Stimulated activated CD8-positive, alpha-beta memory T cell treated with anti-CD3 and anti-CD28 coated beads, Interleukin-4, amount 100 ng/mL, for 4 hours (primary cell): ENCODE measurements around the gene NMBR.
"Not testable (repeated sequence)": the region's sequence is repeated elsewhere in the genome, so short reads cannot be mapped to it uniquely, and the experiment has no call there.

Experiments
- DNase-seq, 2 donors: peaks; one replicate each; pipeline ENCODE4 v3.0.0-alpha.2; 2020; ENCODE audit warnings: low read depth in 2 of 2, low spot score in 1 of 2

The NMBR gene

DNA sequence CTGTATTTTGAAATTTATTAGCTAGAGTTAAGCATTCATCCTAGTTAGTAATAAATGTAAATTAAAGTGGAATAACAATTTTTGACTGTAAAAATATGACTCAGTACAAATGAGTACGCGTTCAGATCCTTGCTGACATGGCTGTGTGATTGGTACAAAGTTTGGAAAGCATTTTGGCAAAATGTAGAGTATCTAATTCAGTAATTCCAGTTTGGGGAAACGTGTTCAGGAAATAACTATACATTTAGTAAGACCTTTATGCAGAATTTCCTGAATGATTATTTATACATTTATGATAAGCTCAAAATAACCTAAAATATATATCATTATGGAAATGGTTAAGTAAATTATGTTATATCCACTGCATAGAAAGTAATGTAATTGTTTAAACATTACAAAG lies 8.2 kb upstream of the NMBR start:
- DNase-seq, result no peak

DNA sequence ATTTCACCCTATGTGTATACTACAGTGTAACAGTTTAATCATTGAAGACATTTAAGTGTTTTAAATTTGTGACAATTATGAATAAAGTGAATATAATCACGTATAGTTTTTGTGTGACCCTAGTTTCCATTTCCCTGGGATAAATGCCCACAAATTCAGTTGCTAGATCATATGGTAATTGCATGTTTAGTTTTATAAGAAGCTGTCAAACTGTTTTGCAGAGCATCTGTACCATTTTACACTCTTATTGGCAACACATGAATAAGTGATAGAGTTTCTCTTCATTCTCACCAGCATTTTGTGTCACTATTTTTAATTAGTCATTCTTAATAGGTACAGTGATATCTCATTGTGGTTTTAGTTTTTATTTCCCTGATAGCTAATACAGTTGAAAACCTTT lies 7.4 kb upstream of the NMBR start:
- no peak for DNase-seq

DNA sequence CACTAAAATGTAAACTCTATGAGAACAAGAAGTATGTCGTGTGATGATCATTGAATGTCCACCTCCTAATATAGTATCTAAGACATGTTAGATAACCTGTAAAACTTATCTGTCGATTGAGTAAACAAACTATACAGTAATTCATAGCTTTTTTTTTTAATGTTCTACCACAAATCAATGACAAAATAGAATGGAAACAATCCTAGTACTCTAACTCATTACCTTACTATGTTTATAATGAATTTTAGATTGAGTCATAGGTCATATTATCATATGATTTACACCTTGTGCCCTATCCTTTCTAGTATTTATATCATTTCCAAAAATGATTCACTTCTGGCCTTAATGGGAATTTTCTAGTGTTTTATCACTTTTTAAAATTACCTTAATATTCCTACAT lies 6.3 kb upstream of the NMBR start:
- no peak for DNase-seq

DNA sequence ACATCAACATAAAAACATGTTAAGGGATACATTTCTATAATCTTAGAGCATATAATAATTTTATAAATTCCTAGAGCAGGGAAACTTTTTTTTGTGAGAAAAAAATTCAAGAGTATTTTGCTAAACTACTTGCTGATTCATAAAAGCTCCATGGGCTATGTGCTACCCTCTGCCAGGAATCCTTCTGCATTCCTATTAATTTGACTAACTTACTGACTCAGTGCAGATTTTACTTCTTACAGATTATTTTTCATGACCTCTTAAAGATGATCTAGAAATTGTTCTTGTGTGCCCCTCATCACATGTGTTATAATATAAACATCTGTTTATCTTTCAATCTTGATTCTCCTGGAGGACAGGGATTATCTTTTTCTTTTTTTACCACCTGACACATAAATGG lies 5.8 kb upstream of the NMBR start:
- no peak for DNase-seq

DNA sequence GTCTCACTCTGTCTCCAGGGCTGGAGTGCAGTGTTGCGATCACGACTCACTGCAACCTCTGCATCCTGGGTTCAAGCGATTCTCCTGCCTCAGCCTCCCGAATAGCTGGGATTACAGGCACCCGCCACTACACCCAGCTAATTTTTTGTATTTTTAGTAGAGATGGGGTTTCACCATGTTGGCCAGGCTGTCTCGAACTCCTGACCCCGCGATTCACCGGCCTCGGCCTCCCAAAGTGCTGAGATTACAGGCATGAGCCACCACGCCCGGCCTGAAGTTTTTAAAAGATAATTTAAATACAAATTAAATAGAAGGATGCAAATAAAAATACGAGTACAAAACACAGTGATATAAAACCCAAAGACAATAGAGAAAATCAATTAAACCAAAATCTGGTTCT lies 5.4 kb downstream of the NMBR start:
- not testable (repeated sequence) for DNase-seq

DNA sequence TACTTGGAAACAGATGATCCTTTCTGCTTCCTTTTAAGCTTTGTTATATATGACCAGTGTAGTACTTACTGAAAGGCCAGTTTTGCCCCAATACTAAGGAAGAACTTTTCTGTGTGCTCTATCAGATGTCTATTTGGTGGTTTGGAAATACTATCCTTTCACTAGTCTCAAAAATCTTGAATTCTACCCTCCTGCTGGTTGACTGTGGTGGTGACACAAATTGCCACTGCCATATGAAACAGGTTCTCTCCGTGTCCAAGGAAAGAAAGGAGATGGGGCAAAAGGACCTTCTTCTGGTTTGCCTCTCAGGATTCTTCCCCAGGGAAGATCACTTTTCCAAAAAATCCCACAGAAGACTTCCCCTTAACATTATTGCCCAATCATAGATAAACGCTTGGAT lies 8.0 kb downstream of the NMBR start:
- no peak for DNase-seq

DNA sequence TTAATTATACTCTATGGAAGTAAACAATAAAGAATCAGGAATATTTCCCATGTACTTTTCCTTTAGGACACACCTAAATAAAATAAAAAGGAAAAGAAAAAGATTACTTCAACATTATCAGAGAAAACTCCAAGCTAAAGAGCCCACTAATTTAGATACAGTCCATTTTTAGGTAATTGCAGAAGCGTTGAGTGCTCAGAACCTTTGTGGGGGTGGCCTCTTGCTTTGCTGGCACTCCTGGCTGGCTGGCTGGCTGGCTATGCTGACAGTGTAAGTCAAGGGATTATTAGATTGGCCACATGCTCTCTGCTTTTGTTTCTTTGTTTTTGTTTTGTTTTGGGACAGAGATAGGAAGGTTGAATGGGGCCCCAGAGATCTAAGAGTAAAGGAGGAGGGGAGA lies 14.3 kb downstream of the NMBR start, which contains the start of gene GJE1:
Gene GJE1, plus strand, starts transcription at position 301 of the 400 bp plus-strand sequence. CDS start 234 bp downstream, outside the sequence.
- DNase-seq, result no peak

DNA sequence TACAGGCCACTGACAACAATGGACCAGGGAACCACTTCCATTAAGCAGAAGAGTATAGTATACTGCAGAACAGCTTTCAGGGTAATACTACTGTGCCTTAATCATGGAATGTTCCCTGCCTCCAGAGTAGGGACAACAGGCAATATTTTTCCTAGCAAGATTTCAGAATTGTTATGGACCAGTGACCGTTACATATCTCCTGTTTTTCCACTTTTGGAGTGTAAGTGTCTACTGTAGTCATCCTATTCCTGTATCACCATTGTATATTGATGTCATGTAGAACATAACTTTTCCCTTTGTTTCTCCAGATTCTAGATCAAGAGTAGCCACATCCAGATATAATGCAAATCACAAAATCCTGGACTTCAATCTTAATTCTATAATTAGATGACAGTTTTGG lies 16.1 kb downstream of the NMBR start:
- no peak for DNase-seq

DNA sequence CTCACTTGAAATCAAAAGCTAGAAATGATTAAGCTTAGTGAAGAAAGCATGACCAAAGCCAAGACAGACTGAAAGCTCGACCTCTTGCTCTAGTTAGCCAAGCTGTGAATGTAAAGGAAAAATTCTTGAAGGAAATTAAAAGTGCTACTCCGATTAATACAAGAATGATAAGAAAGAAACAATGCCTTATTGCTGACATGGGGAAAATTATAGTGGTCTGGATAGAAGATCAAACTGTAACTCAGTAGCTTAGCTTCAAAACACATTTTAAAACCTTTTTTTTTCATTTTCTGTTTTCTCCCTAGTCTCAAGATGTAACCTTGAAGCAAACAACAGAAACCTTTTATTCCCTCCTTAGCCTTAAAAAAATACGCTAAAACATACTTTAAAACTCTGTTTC lies 25.6 kb downstream of the NMBR start:
- no peak for DNase-seq

DNA sequence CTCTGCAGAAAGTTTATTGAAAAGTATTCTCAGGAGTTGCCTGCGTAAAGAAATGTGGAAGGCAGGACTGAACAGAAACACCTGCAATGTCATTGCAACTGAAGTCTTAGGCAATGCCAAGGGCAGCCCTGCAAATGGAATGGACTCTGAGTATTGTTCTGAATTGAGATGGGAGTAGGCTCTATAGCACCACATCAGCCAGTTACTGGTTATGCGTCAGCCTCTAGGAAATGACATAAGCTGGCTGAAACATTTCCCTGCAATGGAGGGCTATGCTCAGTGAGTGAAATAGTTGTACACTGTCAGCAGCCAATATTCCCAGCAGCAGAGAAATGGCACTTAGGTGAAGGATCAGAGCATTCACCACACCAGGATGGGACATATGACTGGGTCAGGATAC lies 28.0 kb downstream of the NMBR start:
- no peak for DNase-seq

DNA sequence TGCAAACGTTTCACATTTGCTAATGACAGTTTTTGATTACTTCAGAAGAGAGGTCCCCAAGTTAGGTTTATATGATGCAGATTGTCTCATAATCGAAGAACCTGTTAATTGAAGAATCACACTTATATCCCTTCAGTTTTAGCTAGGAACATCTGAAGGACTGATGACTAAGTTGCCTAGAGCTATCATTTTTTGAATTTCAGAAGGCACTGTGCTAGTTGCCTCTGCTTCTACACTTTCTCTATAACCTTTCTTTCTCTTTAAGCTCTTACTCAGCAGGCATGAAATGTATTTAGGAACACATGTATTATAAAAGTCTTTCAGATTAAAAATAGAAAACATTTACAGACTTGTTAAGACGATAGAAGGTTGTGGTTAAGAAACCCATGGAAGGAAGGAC lies 28.6 kb downstream of the NMBR start:
- no peak for DNase-seq

DNA sequence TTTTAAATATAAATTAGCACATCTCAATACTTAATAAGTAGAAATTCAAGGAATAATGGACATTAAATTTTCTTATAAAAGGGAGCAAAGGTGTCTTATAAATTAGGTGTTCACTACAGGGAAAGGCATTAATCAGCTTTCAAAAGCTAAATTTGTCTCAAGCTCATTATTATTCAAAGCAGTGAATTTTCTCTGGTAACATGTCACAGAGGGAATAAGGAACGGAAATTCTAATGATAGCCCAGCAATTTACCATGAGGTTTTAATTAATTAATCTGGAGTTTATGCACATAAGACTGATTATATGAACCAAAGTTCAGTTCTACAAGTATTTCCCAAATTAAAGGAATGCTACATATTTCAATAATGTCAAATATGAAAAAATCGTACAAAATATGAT lies 29.6 kb downstream of the NMBR start:
- no peak for DNase-seq

DNA sequence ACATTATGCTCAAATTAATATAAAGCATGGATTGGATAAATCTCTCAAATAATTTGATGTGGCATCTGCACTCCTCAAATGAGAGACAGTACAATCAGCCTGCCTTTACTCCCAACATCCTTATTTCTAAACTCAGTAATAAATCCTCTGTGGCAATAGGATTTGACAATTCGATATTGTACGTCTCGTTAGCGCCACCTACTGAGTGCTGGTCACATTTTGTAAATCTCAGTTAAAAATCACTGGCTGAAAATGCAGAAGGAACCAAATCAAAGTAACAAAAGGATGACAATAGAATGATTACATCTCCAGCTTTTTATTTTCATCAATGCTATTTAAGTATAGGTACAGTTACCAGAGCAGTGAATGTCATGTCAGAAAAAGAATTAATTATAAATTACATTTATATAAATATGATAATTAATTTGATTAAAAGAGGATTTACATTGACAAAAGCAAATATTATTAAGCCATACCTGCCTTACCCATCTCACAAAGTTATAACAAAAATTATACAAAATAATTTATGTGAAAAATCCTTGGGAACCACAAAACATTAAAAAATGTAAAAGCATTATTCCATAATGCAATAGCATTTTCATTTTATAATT lies 34.4 kb downstream of the NMBR start:
- peak; percentile 10 to 58 for DNase-seq

DNA sequence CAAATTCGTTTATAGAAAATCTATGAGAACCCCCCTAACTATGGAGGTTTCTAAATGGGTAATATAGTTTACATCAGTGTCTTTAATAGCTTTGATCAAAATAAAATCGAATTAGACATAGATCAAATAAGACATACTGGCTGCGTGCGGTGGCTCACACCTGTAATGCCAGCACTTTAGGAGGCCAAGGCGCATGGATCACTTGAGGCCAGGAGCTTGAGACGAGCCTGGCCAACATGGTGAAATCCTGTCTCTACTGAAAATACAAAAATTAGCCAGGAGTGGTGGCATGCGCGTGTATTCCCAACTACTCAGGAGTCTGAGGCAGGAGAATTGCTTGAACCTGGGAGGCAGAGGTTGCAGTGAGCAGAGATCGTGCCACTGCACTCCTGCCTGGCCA lies 36.1 kb downstream of the NMBR start:
- DNase-seq, result not testable (repeated sequence)

DNA sequence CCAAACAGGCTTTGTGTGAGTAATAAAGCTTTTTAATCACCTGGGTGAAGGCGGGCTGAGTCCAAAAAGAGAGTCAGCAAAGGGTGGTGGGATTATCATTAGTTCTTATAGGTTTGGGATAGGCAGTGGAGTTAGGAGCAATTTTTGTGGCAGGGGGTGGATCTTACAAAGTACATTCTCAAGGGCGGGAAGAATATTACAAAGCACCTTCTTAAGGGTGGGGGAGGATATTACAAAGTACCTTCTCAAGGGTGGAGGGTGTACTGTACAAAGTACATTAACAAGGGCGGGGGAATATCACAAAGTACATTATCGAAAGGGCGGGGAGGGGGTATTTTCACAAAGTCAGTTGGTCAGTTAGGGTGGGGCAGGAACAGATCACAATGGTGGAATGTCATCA lies 42.1 kb downstream of the NMBR start:
- DNase-seq, result not testable (repeated sequence)

DNA sequence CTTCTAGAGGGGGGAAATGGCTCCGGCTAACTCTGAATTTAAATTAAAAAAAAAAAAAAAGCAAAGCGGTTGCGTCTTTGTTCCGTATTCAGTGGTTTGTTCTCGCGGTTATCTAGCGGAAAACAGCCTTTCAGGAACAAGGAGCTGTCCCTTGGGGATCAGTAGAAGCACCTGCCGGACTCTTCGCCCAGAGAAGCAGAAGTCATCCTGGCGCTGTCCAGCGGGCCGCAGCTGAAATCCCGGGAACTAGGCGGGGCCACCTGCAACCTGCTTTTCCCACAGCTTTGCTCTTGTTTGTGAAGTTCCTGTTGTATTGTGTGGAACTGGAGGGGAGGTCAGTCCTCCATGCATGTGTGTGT lies 58.1 kb downstream of the NMBR start:
- no peak for DNase-seq

DNA sequence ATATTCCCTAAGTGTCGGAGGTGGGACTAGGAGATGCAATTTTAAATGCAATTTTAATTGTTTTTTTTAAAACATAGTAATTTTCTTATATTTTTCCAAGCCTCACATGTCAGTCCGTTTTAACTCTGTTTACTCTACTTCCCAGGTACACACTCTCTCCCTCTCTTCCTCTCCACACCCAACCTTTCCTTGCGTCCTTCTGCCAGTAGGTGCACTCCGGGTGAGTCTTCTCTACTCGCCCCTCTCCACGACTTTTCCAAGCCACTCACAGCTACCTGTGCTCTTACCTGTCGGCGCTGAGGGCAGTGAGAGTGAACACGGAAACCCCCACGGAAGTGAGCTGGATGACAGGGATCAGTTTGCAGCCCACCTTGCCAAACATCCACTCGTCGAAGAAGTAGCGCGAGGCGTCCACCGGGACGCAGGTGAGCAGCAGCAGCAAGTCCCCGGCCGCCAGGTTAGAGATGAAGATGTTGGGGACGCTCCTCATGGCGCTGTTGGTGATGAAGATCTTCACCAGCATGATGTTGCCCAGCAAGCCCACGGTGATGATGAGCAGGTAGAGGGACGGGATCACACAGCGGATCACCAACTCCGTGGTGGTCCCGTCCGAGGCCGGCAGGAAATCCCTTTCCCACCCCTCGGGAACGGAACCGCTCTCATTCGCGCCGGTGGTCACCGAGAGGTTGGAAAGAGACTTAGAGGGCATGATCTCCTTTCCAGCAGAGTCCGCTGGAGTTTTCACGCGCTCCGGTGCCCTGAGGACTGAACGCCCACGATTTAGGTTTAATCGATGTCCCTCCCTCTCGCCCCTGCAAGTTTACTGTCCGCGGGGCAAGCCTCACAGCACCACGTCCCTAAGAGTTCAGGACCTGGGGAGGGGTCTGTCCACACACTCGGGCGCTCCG lies 58.7 kb downstream of the NMBR start:
- DNase-seq, result no peak

DNA sequence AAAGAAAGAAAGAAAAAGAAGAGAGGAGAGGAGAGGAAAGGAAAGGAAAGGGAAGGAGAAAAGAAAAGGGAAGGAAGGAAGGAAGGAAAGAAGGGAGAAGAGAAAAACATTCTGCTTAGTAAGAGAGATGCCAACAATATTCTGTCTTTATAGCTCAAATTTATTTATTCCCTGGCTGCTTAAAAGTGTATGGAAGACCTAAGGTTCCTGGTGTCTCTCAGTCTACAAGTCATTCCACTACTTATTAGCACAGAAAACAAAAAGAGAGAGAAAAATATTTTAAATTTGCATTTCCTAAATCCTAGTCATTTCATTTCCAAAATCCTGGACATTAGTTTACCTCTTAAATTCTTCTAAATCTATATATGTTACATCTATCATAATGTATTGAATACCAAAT lies 67.8 kb downstream of the NMBR start:
- DNase-seq, result no peak

DNA sequence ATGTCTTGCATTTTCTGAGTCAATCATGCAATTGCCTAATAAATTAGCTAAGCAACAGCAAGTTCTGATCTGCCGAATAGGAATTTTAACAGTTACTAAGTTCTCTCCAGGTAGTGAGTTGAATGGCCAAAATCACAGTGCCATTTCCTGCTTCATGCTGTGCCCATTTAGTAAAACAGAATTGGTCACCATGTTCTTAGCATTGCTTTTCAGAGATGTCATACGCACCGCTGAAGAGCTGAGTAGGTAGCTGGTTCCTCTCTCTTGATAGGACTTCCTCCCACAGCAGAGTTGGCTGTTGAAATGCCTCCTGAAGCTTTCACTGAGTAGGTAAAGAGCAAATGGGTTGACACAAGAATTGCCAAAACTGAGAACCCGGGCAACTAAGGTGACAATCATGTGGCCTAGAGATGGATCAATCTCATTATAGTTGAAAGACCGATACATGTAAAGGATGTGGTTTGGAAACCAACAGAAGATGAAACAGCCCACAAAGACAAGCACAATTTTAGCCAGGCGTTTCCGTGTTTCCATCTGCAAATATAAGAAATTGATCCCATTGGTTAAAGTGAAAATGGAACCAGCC lies 71.3 kb downstream of the NMBR start:
- DNase-seq, result no peak

DNA sequence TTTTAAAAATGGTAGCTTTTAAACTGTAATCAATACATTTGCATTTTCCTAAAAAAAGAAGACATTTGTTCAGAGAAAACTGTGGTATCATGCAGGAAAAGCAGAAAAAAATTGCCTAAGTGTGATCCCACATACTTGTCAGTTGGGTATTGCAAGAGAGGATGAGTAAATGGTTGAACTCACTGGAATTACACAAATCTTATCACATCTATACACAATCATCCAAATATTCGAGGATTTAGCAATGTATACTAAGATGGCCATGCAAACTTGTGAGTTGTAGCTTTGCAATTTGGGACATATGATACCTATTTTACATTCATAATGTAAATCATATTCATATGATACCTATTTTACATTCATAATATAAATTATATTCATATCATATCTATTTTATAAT lies 72.4 kb downstream of the NMBR start:
- DNase-seq, result no peak

DNA sequence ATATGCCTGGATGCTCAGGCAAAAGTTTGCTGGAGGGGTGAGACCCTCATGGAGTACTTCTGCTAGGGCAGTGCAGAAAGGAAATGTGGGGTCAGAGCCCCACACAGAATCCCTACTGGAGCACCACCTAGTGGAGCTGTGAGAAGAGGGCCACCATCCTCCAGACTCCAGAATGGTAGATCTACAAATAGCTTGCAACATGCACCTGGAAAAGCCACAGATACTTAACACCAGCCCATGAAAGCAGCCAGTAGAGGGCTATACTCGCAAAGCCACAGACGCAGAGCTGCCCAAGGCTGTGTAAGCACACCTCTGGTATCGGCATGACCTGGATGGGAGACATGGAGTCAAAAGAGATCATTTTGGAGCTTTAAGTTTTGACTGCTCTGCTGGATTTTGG lies 74.9 kb downstream of the NMBR start:
- DNase-seq, result no peak

DNA sequence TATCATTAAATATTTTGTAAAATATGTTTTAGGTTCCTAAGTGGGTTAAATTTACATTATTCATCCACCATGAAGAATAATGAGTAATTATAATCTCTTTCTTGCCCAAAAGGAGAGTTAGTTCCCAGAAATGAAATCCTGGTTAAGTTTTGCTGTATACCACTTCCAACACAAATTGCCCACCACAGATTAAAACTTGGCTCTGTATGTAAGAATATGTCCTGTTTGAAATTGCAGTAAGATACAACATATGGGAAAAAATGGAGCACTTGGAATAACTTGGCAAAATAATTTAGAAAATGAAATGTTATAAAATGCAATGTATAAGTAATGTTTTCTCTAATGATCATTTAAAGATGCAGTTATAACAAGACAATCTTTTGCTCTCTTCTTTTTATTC lies 78.5 kb downstream of the NMBR start:
- no peak for DNase-seq
